H1 (cell line): Measurements from ENCODE around the gene SHROOM2. TPM values are rescaled to one million over a fixed set of nuclear protein-coding genes. Genes with fewer than 3 reads are reported as not detected.

Experiments used
- CTCF ChIA-PET: fragments of 300-600 bp; sonication (Branson Sonifier 250); formaldehyde crosslinking; loops from one replicate; lab custom pipeline; 2021; ENCODE audit not compliant: partially characterized antibody; lab: Charles Lee
- POLR2A ChIA-PET: fragments of 300-600 bp; sonication (Branson Sonifier 250); formaldehyde crosslinking; loops from one replicate; lab custom pipeline; 2021; ENCODE audit warnings: inconsistent platforms; ENCODE audit not compliant: partially characterized antibody; lab: Charles Lee
- DNase-seq, 2 experiments: peaks; one replicate each; pipeline versions ENCODE4 v3.0.0 to v3.0.0-alpha.2; 2010 to 2022; ENCODE audit warnings: low spot score in 2 of 2, low read depth in 1 of 2, mixed read lengths in 1 of 2
- FAIRE-seq: peaks from 2 replicates; lab custom pipeline; 2011; peaks lifted over from hg19 to GRCh38; lab: Jason Lieb, UNC
- H2AFZ ChIP-seq: 2 replicates; pipeline ENCODE4 v1.8.1; 2012; ENCODE audit warnings: low read length, inconsistent platforms
- H2AK5ac ChIP-seq: 2 replicates; pipeline ENCODE4 v1.6.1; 2013; ENCODE audit warnings: low read depth, low read length
- H2BK120ac ChIP-seq: replicated peaks from 2 replicates; pipeline ENCODE3; 2013; ENCODE audit warnings: low read depth, low read length, inconsistent platforms
- H2BK12ac ChIP-seq: 2 replicates; pipeline ENCODE4 v1.6.1; 2013; ENCODE audit warnings: low read depth, low read length
- H2BK15ac ChIP-seq: 2 replicates; pipeline ENCODE4 v1.6.1; 2013; ENCODE audit warnings: low read length
- H2BK20ac ChIP-seq: 2 replicates; pipeline ENCODE4 v1.6.1; 2013; ENCODE audit warnings: low read length
- H2BK5ac ChIP-seq: 2 replicates; pipeline ENCODE4 v1.6.1; 2013; ENCODE audit warnings: low read depth, low read length
- H3K14ac ChIP-seq: 2 replicates; pipeline ENCODE4 v1.6.1; 2013; ENCODE audit warnings: inconsistent platforms; ENCODE audit not compliant: insufficient read length
- H3K18ac ChIP-seq: 2 replicates; pipeline ENCODE4 v1.6.1; 2013; ENCODE audit warnings: low read length; ENCODE audit errors: extremely low read depth
- H3K23ac ChIP-seq: 2 replicates; pipeline ENCODE4 v1.6.1; 2013; ENCODE audit warnings: inconsistent platforms; ENCODE audit not compliant: insufficient read length
- H3K23me2 ChIP-seq: 2 replicates; pipeline ENCODE4 v1.6.1; 2013; ENCODE audit warnings: low read depth, low read length
- H3K27ac ChIP-seq: 2 replicates; pipeline ENCODE4 v1.6.1; 2011; ENCODE audit warnings: low read depth, low read length, inconsistent platforms
- H3K27me3 ChIP-seq, 4 experiments: replicated peaks in 1 of 4; 1 replicate in 1 of 4; 2 replicates in 3 of 4; pipeline versions ENCODE4 v1.6.1 to v1.8.1; 2011 to 2013; ENCODE audit warnings: low read length in 3 of 4, mild to moderate bottlenecking in 3 of 4, inconsistent platforms in 2 of 4, mixed read lengths in 2 of 4, moderate library complexity in 1 of 4; ENCODE audit not compliant: control insufficient read depth in 3 of 4, insufficient read depth in 3 of 4; ENCODE audit errors: extremely low read depth in 1 of 4
- H3K36me3 ChIP-seq, 4 experiments: 2 replicates each; pipeline versions ENCODE4 v1.6.1 to v1.8.1; 2011 to 2013; ENCODE audit warnings: mild to moderate bottlenecking in 4 of 4, low read length in 3 of 4, moderate library complexity in 2 of 4, control low read depth in 1 of 4, inconsistent platforms in 1 of 4; ENCODE audit not compliant: insufficient read depth in 4 of 4, control insufficient read depth in 2 of 4
- H3K4ac ChIP-seq: replicated peaks from 2 replicates; pipeline ENCODE3; 2013; ENCODE audit warnings: low read length, low read depth, mixed read lengths, inconsistent platforms; ENCODE audit not compliant: insufficient read length
- H3K4me1 ChIP-seq, 4 experiments: replicated peaks in 1 of 4; 1 replicate in 1 of 4; 2 replicates in 3 of 4; pipeline versions ENCODE4 v1.6.1 to v1.8.1; 2011 to 2013; ENCODE audit warnings: low read length in 3 of 4, inconsistent platforms in 2 of 4, mixed read lengths in 1 of 4; ENCODE audit not compliant: insufficient read depth in 4 of 4, control insufficient read depth in 3 of 4
- H3K4me2 ChIP-seq, 2 experiments: 2 replicates each; pipeline versions ENCODE4 v1.6.1 to v1.8.1; 2011 to 2013; ENCODE audit warnings: low read depth in 2 of 2, low read length in 2 of 2, control low read depth in 1 of 2, inconsistent platforms in 1 of 2, mild to moderate bottlenecking in 1 of 2; ENCODE audit not compliant: insufficient read depth in 1 of 2
- H3K4me3 ChIP-seq, 4 experiments: fragments of 200-600, 300-600 bp in 1 of 4; sonication (generic), shearing (Covaris generic), sonication (Bioruptor Twin) in 1 of 4; 2 replicates each; pipeline versions ENCODE4 v1.5.1 to v1.8.1; 2011 to 2016; ENCODE audit warnings: low read length in 4 of 4, low read depth in 3 of 4, control low read depth in 2 of 4, inconsistent platforms in 2 of 4, mild to moderate bottlenecking in 2 of 4, mixed read lengths in 1 of 4, moderate library complexity in 1 of 4; ENCODE audit not compliant: insufficient read depth in 2 of 4; ENCODE audit errors: extremely low read depth in 1 of 4
- H3K56ac ChIP-seq: replicated peaks from 2 replicates; pipeline ENCODE3; 2013; ENCODE audit warnings: low read depth, mild to moderate bottlenecking, mixed read lengths, low read length, inconsistent platforms; ENCODE audit not compliant: insufficient read length
- H3K79me1 ChIP-seq: 2 replicates; pipeline ENCODE4 v1.6.1; 2013; ENCODE audit warnings: low read depth, low read length, control low read depth
- H3K79me2 ChIP-seq, 2 experiments: 2 replicates each; pipeline versions ENCODE4 v1.6.1 to v1.8.1; 2012 to 2013; ENCODE audit warnings: low read length in 2 of 2, mild to moderate bottlenecking in 2 of 2, inconsistent platforms in 1 of 2; ENCODE audit not compliant: insufficient read depth in 2 of 2, control insufficient read depth in 1 of 2
- H3K9ac ChIP-seq, 4 experiments: replicated peaks in 1 of 4; 1 replicate in 1 of 4; 2 replicates in 3 of 4; pipeline versions ENCODE4 v1.6.1 to v1.8.1; 2011 to 2013; ENCODE audit warnings: low read depth in 3 of 4, low read length in 3 of 4, control low read depth in 2 of 4, mild to moderate bottlenecking in 2 of 4, moderate library complexity in 2 of 4, inconsistent platforms in 1 of 4; ENCODE audit errors: extremely low read depth in 1 of 4
- H3K9me3 ChIP-seq, 2 experiments: 2 replicates each; pipeline versions ENCODE4 v1.6.1 to v1.8.1; 2012 to 2013; ENCODE audit warnings: mild to moderate bottlenecking in 2 of 2, moderate library complexity in 2 of 2, control low read depth in 1 of 2, inconsistent platforms in 1 of 2, low read depth in 1 of 2, low read length in 1 of 2, mixed read lengths in 1 of 2; ENCODE audit not compliant: insufficient read depth in 2 of 2
- H4K20me1 ChIP-seq, 2 experiments: replicated peaks in 1 of 2; 2 replicates each; pipeline versions ENCODE3 to v1.8.1; 2011 to 2013; ENCODE audit warnings: inconsistent platforms in 2 of 2, low read length in 2 of 2, mild to moderate bottlenecking in 1 of 2; ENCODE audit not compliant: insufficient read depth in 2 of 2, control insufficient read depth in 1 of 2
- H4K5ac ChIP-seq: 2 replicates; pipeline ENCODE4 v1.6.1; 2013; ENCODE audit warnings: low read length, low read depth, mixed read lengths, inconsistent platforms; ENCODE audit not compliant: insufficient read length
- H4K8ac ChIP-seq: 2 replicates; pipeline ENCODE4 v1.8.0; 2013; ENCODE audit warnings: mild to moderate bottlenecking, moderate library complexity, low read length, inconsistent platforms; ENCODE audit not compliant: insufficient read depth; ENCODE audit errors: extremely low read depth
- H4K91ac ChIP-seq: replicated peaks from 2 replicates; pipeline ENCODE3; 2013; ENCODE audit warnings: low read length, mixed read lengths, inconsistent platforms; ENCODE audit not compliant: insufficient read length
- BACH1 ChIP-seq: IDR thresholded peaks from 2 replicates; pipeline ENCODE4 v1.6.1; 2012; ENCODE audit warnings: low read length, improper control_type of control experiment
- KDM4A ChIP-seq: IDR thresholded peaks from one replicate; pipeline ENCODE4 v1.7.1; 2012; ENCODE audit warnings: low read depth, mild to moderate bottlenecking, moderate library complexity, low read length, inconsistent platforms; ENCODE audit not compliant: severe bottlenecking
- RXRA ChIP-seq: IDR thresholded peaks from 2 replicates; pipeline ENCODE4 v1.6.1; 2011; ENCODE audit warnings: low read depth, mild to moderate bottlenecking, low read length, moderate library complexity; ENCODE audit not compliant: insufficient read depth
- SUZ12 ChIP-seq: fragments of 200-600 bp; sonication (generic); IDR thresholded peaks from 2 replicates; pipeline ENCODE4 v1.6.1; 2012; ENCODE audit warnings: mild to moderate bottlenecking, inconsistent platforms, low read length, moderate library complexity, mixed read lengths
- WGBS, 2 experiments: shearing (Covaris generic) in 1 of 2; methylation state at CpG; one replicate each; pipeline versions ENCODE4 v1.1.6 to v1.1.7; 2013 to 2015; ENCODE audit warnings: low lambda C conversion rate in 2 of 2, mixed read lengths in 2 of 2, inconsistent platforms in 1 of 2, low coverage in 1 of 2, missing lambda C conversion rate in 1 of 2; ENCODE audit not compliant: insufficient replicate concordance in 2 of 2, insufficient coverage in 1 of 2, insufficient read length in 1 of 2; ENCODE audit errors: extremely low coverage in 1 of 2, missing lambda C conversion rate in 1 of 2; 5-methylcytosine and 5-hydroxymethylcytosine counted together
- polyA plus RNA-seq, 7 experiments: library from polyadenylated mRNA; depleted of rRNA in 3 of 7; stranded (reverse) in 5 of 7; unstranded in 2 of 7; fragments of >200 nt in 5 of 7; fragments of 200-250 nt in 2 of 7; gene quantifications; 1 replicate in 5 of 7; 2 replicates in 1 of 7; 4 replicates in 1 of 7; pipeline versions ENCODE4 v1.2.1 to v1.2.3, GENCODE V29; 2011 to 2013; ENCODE audit warnings: missing spikeins in 2 of 7, mixed read lengths in 2 of 7
- total RNA-seq: library from RNA; stranded (reverse); fragmentation: NEBNext Ultra II Directional; extraction: Animal tissue kit (Norgen Biotek cat#: 25700); gene quantifications from 2 replicates; pipeline ENCODE4 v1.2.1, GENCODE V29; 2021

Gene SHROOM2
- total and polyA plus RNA-seq, 2 of the 8 experiments (the other 6 are each of a cell fraction or from before 2014, with no cell fraction given) = 3.4 to 14.2 TPM

GRCh38 chrX:9937761-9938160, 151.5 kb downstream of the SHROOM2 start:
- 100% methylated on average over 6 of the region's 8 CpGs; no CpG with 5 or more reads in 1 of the 2 experiments for WGBS, 2 experiments
- no peaks in the 10 kb centered on the region for H3K9me3 ChIP-seq
- no peak overlapping the region for H3K4me2 ChIP-seq
- no peaks in the 10 kb centered on the region for H3K23me2 ChIP-seq
- no peak overlapping the region for H2BK120ac ChIP-seq
- no peak for DNase-seq
- no peak overlapping the region for H2BK5ac ChIP-seq
- H3K18ac ChIP-seq = no peak overlapping the region
- no peak overlapping the region for H3K56ac ChIP-seq
- H2AFZ ChIP-seq = no peak overlapping the region
- POLR2A ChIA-PET = no interaction called here
- H3K9ac ChIP-seq = no peak overlapping the region
- no peaks in the 10 kb centered on the region for H3K79me2 ChIP-seq
- H3K4me1 ChIP-seq = peaks cover 0 to 4% (median 0%) of the 10 kb centered on the region in 4 experiments; a peak in 1 of 7 replicates
- H3K79me1 ChIP-seq = no peaks in the 10 kb centered on the region
- H4K5ac ChIP-seq = no peak overlapping the region
- no peak overlapping the region for H2BK15ac ChIP-seq
- no peak overlapping the region for H2AK5ac ChIP-seq
- no peak overlapping the region for H4K91ac ChIP-seq
- no peak overlapping the region for H3K27ac ChIP-seq
- H2BK12ac ChIP-seq = no peak overlapping the region
- no peaks in the 10 kb centered on the region for H4K20me1 ChIP-seq
- TF ChIP-seq BACH1 (no peak), KDM4A (no peak), RXRA (no peak), SUZ12 (no peak)
- H3K23ac ChIP-seq = no peak overlapping the region
- H3K14ac ChIP-seq = no peak overlapping the region
- no peak overlapping the region for H4K8ac ChIP-seq
- no peaks in the 10 kb centered on the region for H3K27me3 ChIP-seq
- no peak overlapping the region for H3K4ac ChIP-seq
- CTCF ChIA-PET = no interaction called here
- FAIRE-seq = no peak
- H3K4me3 ChIP-seq = no peak overlapping the region
- no peak overlapping the region for H2BK20ac ChIP-seq
- H3K36me3 ChIP-seq = peaks cover 0 to 18% (median 5%) of the 10 kb centered on the region in 4 experiments; a peak in 5 of 8 replicates
